ENCODE data around the gene ACVR1. TPM values are rescaled to one million over a fixed set of nuclear protein-coding genes. Genes with fewer than 3 reads are reported as not detected.

Gene ACVR1
- total RNA-seq, 1 donor from 2014 or later: 14.3 TPM

- H3K4me1 Mint-ChIP-seq (ENCODE audit: unreplicated experiment): peaks cover 8% of the 10 kb centered on the region
- TF ChIP-seq CTCF (conservative IDR thresholded peaks at IDR 0.05): no peak
- H3K27me3 Mint-ChIP-seq: no peaks in the 10 kb centered on the region
- DNase-seq (ENCODE audit: extremely low spot score, unreplicated experiment): no peak
- no peaks in the 10 kb centered on the region for H3K36me3 Mint-ChIP-seq
- H3K9me3 Mint-ChIP-seq: no peaks in the 10 kb centered on the region
- H3K27ac Mint-ChIP-seq: no peak overlapping the region
- no peak overlapping the region for H3K4me3 Mint-ChIP-seq
Measured at GRCh38 chr2:157899125-157899839, 23.2 kb upstream of the ACVR1 start.

GRCh38 chr2:157898591-157898996, 22.5 kb upstream of the ACVR1 start:
- no peak overlapping the region for H3K27ac Mint-ChIP-seq

DNA sequence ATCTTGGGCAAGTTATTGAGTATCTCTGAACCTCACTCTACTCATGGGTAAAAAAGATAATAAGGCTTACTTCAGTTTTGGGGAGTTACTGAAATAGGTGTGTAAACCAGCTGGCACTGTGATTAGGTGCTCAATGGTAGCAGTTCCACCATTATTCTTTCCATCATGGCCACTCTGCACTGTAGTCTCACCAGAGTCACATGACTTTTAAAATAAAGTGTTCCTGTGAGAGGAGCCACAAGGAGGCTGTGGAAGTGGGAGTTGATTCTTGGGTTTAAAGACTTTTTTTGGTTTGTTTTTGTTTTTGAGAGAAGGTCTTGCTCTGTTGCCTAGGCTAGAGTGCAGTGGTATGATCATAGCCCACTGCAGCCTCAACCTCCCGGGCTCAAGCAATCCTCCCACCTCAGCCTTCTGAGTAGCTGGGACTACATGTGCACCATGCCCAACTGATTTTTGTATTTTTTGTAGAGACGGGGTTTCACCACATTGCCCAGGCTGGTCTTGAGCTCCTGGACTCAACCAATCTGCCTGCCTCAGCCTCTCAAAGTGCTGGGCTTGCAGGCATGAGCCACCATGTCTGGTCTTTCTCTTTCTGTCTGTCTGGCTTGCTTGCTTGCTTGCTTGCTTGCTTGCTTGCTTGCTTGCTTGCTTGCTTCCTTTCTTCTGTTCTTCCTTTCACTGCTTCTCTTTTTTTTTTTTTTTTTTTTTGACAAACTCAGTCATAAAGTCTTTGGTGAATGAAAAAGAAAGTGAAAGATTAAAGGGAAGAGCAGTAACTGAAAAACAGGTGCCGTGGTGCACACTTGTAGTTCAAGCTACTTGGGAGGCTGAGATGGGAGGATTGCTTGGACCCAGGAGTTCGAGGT, 21.2 kb upstream of the ACVR1 start:
- H3K4me3 Mint-ChIP-seq: no peak overlapping the region
- no peaks in the 10 kb centered on the region for H3K9me3 Mint-ChIP-seq
- H3K27me3 Mint-ChIP-seq: no peaks in the 10 kb centered on the region
- H3K27ac Mint-ChIP-seq: no peak overlapping the region
- no peak for DNase-seq (ENCODE audit: extremely low spot score, unreplicated experiment)
- H3K4me1 Mint-ChIP-seq (ENCODE audit: unreplicated experiment): peaks cover 8% of the 10 kb centered on the region
- no peak for TF ChIP-seq CTCF (conservative IDR thresholded peaks at IDR 0.05)
- no peaks in the 10 kb centered on the region for H3K36me3 Mint-ChIP-seq

More at GRCh38 chr2:157898591-157898996, 22.5 kb upstream of the ACVR1 start:
- Mint-ChIP-seq H3K36me3 (no peaks in the 10 kb centered on the region), H3K27me3 (no peaks in the 10 kb centered on the region), H3K9me3 (no peaks in the 10 kb centered on the region), H3K4me1 (ENCODE audit: unreplicated experiment) (peaks cover 8% of the 10 kb centered on the region), H3K4me3 (no peak overlapping the region)
- no peak for DNase-seq (ENCODE audit: extremely low spot score, unreplicated experiment)
- TF ChIP-seq CTCF (conservative IDR thresholded peaks at IDR 0.05): no peak

- H3K36me3 Mint-ChIP-seq: no peaks in the 10 kb centered on the region
- H3K9me3 Mint-ChIP-seq: no peaks in the 10 kb centered on the region
- DNase-seq (ENCODE audit: extremely low spot score, unreplicated experiment): no peak
- H3K4me1 Mint-ChIP-seq (ENCODE audit: unreplicated experiment): peaks cover 20% of the 10 kb centered on the region
- H3K27ac Mint-ChIP-seq: no peak overlapping the region
- no peak for TF ChIP-seq CTCF (conservative IDR thresholded peaks at IDR 0.05)
- H3K27me3 Mint-ChIP-seq: no peaks in the 10 kb centered on the region
- no peak overlapping the region for H3K4me3 Mint-ChIP-seq
Measured at GRCh38 chr2:157895531-157895930, 19.4 kb upstream of the ACVR1 start.

DNA sequence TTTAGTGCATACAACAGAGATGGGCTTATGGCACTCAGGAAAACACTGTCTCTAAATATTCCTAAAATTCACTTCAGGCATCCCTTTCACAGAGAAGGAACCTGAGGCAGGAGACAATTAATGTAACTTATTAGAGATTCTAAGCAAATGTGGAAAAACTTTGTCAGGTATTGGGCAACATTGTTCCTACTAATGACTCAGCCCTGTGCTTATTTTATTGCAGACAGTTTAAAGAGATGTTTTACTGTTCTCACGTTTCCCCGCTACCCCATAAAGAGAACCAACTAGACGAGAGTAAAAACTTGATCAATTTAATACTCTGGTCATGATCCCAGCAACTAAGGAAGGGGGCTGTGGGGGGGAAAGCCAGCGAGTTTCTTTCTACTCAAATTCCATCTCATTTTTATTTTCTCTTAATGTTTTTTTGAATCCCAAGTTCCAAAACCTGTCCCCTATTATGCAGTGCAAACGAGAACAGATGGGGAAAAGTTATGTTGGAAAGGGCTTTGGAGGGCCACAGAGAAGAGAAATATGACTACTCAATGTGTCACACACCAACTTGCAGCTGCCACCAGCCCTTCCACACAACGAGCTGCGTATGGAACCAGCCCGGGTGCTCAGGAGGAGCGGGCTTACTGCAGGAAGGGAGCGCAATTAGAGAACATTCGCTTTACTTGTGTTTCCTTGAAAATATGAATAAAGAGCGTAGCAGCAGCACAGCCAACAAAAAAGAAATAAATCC, 18.7 kb upstream of the ACVR1 start:
- H3K27ac Mint-ChIP-seq: no peak overlapping the region
- H3K4me3 Mint-ChIP-seq: no peak overlapping the region
- no peaks in the 10 kb centered on the region for H3K36me3 Mint-ChIP-seq
- no peak for DNase-seq (ENCODE audit: extremely low spot score, unreplicated experiment)
- no peaks in the 10 kb centered on the region for H3K27me3 Mint-ChIP-seq
- no peak for TF ChIP-seq CTCF (conservative IDR thresholded peaks at IDR 0.05)
- H3K4me1 Mint-ChIP-seq (ENCODE audit: unreplicated experiment): peaks cover 20% of the 10 kb centered on the region
- H3K9me3 Mint-ChIP-seq: no peaks in the 10 kb centered on the region

Data from type B pancreatic cell (in vitro differentiated cells).